Transverse colon (tissue), 4 donors: ENCODE measurements around the gene NANOGP8. TPM values are rescaled to one million over a fixed set of nuclear protein-coding genes. Genes with fewer than 3 reads are reported as not detected.

Experiments used
- DNase-seq: peaks from one replicate; pipeline ENCODE4 v3.0.0-alpha.2; 2019
- H3K27ac ChIP-seq, 4 donors: fragments of 200-600 bp; sonication (generic); 2 replicates each; pipeline ENCODE4 v1.5.1; 2016 to 2018; ENCODE audit warnings: inconsistent platforms in 4 of 4
- H3K27me3 ChIP-seq: fragments of 200-600 bp; sonication (generic); 2 replicates; pipeline ENCODE4 v1.5.1; 2017; ENCODE audit warnings: inconsistent platforms
- H3K36me3 ChIP-seq, 4 donors: fragments of 200-600 bp; sonication (generic); 2 replicates each; pipeline ENCODE4 v1.5.1; 2017 to 2019; ENCODE audit warnings: inconsistent platforms in 4 of 4
- H3K4me1 ChIP-seq, 4 donors: fragments of 200-600 bp; sonication (generic); 2 replicates each; pipeline ENCODE4 v1.5.1; 2017 to 2020; ENCODE audit warnings: inconsistent platforms in 4 of 4
- H3K4me3 ChIP-seq, 4 donors: fragments of 200-600 bp; sonication (generic); 1 replicate in 1 of 4; 2 replicates in 3 of 4; pipeline versions ENCODE4 v1.5.1 to v1.6.1; 2017 to 2019; ENCODE audit warnings: inconsistent platforms in 4 of 4
- H3K9me3 ChIP-seq, 2 donors: fragments of 200-600 bp; sonication (generic); 2 replicates each; pipeline ENCODE4 v1.5.1; 2017 to 2019; ENCODE audit warnings: inconsistent platforms in 2 of 2
- CTCF ChIP-seq, 5 experiments: fragments of 200-600 bp in 3 of 5; fragments of 450-650 bp in 2 of 5; sonication (generic) in 3 of 5; IDR thresholded peaks; 1 replicate in 2 of 5; 2 replicates in 3 of 5; pipeline ENCODE4 v1.5.1; 2016 to 2017; ENCODE audit warnings: antibody characterized with exemption in 5 of 5, inconsistent platforms in 3 of 5, mild to moderate bottlenecking in 2 of 5, moderate library complexity in 1 of 5
- EP300 ChIP-seq: sonication (generic); formaldehyde crosslinking; IDR thresholded peaks from one replicate; pipeline ENCODE4 v1.6.1; 2017; ENCODE audit warnings: antibody characterized with exemption, low read depth
- POLR2A ChIP-seq: fragments of 450-650 bp; IDR thresholded peaks from one replicate; pipeline ENCODE4 v1.6.1; 2016; ENCODE audit warnings: antibody characterized with exemption, mild to moderate bottlenecking, moderate library complexity
- POLR2AphosphoS5 ChIP-seq, 3 donors: sonication (generic); formaldehyde crosslinking; IDR thresholded peaks; one replicate each; pipeline ENCODE4 v1.6.1; 2016; ENCODE audit warnings: antibody characterized with exemption in 3 of 3
- WGBS, 2 donors: methylation state at CpG; one replicate each; pipeline ENCODE4 v1.1.5; 2018; ENCODE audit warnings: low coverage in 1 of 2; 5-methylcytosine and 5-hydroxymethylcytosine counted together
- in situ Hi-C, 4 donors: fragments of 200-750 bp; cut with MboI; loops; one replicate each; pipeline versions ENCODE4 v1.15.0 to v1.15.1; 2017; ENCODE audit warnings: low sequenced_read_pairs in 3 of 4, low pct_ligation_motif_present in 1 of 4, low pct_unique_long_range_greater_than_20kb in 1 of 4
- intact Hi-C: fragments of 100-400 bp; cut with DNase I; formaldehyde crosslinking; loops from one replicate; pipeline ENCODE4 v1.15.1; 2023; ENCODE audit warnings: low total_unique reads
- total RNA-seq, 4 donors: library from RNA; depleted of rRNA; stranded (reverse); fragments of >200 nt; gene quantifications; one replicate each; pipeline ENCODE4 v1.1.0, GENCODE V29; 2016

NANOGP8 gene
- total RNA-seq, 4 donors from 2014 or later: 0.96 to 5.2 (median 1.1) TPM; not detected in 1

DNA sequence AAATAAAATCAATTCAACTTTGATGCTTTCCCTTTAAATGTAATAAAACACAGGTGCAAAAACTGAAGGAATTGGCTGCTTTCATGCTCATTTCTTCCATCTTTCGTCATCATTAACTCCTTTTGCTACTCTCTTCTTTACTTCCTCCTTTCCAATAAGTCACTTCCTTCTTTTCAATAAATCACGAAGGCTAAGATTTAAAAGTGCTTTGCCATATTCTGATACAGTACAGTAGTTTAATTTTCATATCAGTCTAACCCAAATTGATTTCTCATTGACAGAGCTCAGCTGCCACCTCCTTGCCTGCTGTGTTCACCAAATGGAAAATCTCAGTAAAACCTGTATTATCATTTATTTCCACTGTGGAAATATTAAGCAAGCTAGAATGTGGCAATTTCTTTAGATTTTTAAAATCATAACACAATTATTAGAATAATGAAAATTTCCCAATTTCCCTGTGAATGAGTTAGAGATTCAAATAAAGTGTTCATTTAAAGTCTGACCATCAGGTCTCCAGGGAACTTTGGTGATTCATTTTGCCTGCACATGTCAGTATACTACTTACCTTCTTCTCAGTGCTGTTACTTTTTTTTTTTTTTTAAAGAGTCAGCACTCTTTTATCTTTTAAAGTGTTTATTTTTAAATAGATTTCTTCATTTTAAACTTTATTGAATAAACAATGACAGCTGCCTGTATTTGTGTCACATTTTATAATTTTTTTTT is 41.6 kb downstream of the NANOGP8 start:
- intact Hi-C loops (no loop called here), in situ Hi-C loops (no loop called here)
- H3K9me3 ChIP-seq: no peaks in the 10 kb centered on the region
- DNase-seq: no peak
- no peak overlapping the region for H3K4me3 ChIP-seq
- H3K27ac ChIP-seq: no peak overlapping the region
- H3K36me3 ChIP-seq: no peaks in the 10 kb centered on the region
- H3K27me3 ChIP-seq: no peaks in the 10 kb centered on the region
- 62 to 67% methylated on average over 2 of the region's 2 CpGs for WGBS, 2 donors
- no peaks in the 10 kb centered on the region for H3K4me1 ChIP-seq
- TF ChIP-seq CTCF (IDR thresholded peaks at IDR 0.05) (no peak), POLR2A (no peak), POLR2AphosphoS5 (IDR thresholded peaks at IDR 0.05) (no peak), EP300 (no peak)

DNA sequence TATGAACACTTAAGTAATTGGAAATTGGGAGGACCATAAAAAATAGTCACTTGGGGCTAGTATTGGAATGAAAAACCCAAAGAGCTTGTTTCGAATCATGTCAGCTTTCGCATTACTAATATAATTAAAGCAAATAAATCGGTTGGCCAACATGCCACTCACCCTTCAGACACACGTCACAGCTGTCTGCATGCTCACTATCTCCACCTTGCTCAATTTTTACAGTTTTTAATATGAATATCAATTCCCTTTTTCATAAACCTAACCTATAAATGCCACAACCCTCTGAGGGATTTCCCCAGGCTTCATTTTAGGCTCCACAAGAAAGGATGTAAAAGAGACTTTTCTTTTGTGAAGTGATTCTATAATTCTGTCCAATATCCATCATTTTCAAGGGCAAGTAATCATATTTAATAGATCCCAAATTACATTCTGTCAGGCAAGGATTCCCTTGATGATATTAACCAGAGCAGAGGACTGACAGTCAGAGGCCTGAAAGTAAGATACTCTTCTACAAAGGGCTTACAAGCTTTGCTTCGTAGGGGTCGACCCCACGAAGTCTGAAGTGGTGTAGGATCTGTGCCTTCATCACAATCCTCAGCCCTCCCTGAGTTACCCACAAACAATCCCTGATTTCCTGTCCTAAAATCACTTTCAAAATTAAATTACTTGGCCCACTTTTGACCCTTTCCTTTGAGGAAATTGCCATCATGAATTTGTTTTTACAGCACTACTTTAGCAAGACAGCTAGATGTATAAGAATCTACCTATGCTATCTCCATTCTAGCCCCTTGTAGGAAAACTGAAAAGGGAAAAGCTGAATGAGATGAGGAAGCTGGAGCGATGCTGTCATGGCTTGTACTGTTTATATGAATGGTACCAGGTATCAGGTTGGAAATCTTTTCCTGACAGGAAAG is 44.5 kb downstream of the NANOGP8 start:
- H3K36me3 ChIP-seq: no peaks in the 10 kb centered on the region
- no peaks in the 10 kb centered on the region for H3K4me1 ChIP-seq
- intact Hi-C loops (no loop called here), in situ Hi-C loops (no loop called here)
- no peaks in the 10 kb centered on the region for H3K27me3 ChIP-seq
- no peak for DNase-seq
- 68 to 77% methylated on average over 8 of the region's 8 CpGs for WGBS, 2 donors
- TF ChIP-seq POLR2A (no peak), CTCF (IDR thresholded peaks at IDR 0.05) (no peak), POLR2AphosphoS5 (IDR thresholded peaks at IDR 0.05) (no peak), EP300 (no peak)
- no peak overlapping the region for H3K4me3 ChIP-seq
- H3K27ac ChIP-seq: no peak overlapping the region
- no peaks in the 10 kb centered on the region for H3K9me3 ChIP-seq

DNA sequence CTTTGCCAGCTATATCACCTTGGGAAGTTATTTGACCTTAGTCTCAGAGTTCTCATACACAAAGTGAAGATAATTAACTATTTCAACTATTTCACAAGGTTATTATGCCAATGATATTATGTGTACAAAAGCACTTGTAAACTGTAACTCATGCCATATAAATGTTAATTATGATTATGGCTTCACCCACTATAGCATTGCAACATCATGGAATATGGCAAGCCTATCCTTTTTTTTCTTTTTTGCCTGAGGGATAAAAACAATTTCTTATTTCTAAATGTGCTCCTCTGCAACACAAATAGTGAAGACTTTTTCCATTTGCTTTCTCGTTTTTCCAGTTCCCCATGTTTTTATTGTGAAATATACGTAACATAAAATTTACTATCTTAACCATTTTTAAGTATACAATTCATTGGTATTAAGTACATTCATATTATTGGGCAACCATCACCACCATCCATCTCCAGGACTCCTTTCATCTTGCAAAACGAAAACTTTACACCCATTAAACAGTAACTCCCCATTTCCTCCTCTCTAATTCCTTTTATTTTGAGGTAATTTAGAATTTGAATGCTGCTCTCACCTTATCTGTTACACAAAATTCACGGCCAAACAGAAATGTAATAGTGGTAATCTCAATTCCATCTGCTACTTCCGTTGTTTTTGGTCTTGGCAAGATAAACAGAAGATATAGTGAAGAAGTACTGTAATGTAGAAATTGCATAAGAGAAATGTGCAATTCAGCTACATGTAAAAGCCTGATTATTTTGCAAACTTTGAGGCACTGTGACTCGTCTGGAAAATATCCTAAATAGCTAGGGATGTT is 46.3 kb downstream of the NANOGP8 start:
- WGBS, 2 donors: 59 to 60% methylated on average over 6 of the region's 6 CpGs
- H3K9me3 ChIP-seq: no peaks in the 10 kb centered on the region
- H3K4me1 ChIP-seq: no peaks in the 10 kb centered on the region
- H3K36me3 ChIP-seq: no peaks in the 10 kb centered on the region
- H3K27me3 ChIP-seq: no peaks in the 10 kb centered on the region
- no peak overlapping the region for H3K4me3 ChIP-seq
- DNase-seq: no peak
- in situ Hi-C loops (no loop called here), intact Hi-C loops (no loop called here)
- TF ChIP-seq CTCF (IDR thresholded peaks at IDR 0.05): no peak
- no peak for TF ChIP-seq POLR2A
- no peak for TF ChIP-seq POLR2AphosphoS5 (IDR thresholded peaks at IDR 0.05)
- no peak overlapping the region for H3K27ac ChIP-seq

Other genes with a start within 250 kb of the NANOGP8 start
- 10 to 100 TPM; 13.8 to 25.7 (median 23.5) TPM for gene AQR, start 115.6 kb downstream of the NANOGP8 start, total RNA-seq
- 10 to 100 TPM in 2 of 4 donors, 1 to 10 TPM in 2; 4.2 to 19.2 (median 11.3) TPM for gene ZNF770, start 97.0 kb downstream of the NANOGP8 start, total RNA-seq